Spleen (tissue), 10 donors: ENCODE results near the gene PINLYP. TPM values are rescaled to one million over a fixed set of nuclear protein-coding genes. Genes with fewer than 3 reads are reported as not detected.

Source experiments
- polyA plus RNA-seq, 3 donors: library from polyadenylated mRNA; stranded (reverse); fragments of 200-250 nt; gene quantifications; one replicate each; pipeline ENCODE4 v1.2.1, GENCODE V29; 2013
- total RNA-seq, 7 donors: library from RNA; depleted of rRNA in 3 of 7; stranded (reverse); fragments of >200 nt in 3 of 7; fragmentation: NEBNext Ultra II Directional in 4 of 7; extraction: Animal tissue kit (Norgen Biotek cat#: 25700) in 4 of 7; gene quantifications; one replicate each; pipeline versions ENCODE4 v1.1.0 to v1.2.1, GENCODE V29; 2016 to 2021
- donor health status: healthy with polysubstance abuse.
- donor health status: DM: no; HTN: no; CAD: no; lungs with moderate emphysema.
- donor health status: DM: no; HTN: no; CAD: no.
- donor health status: Bipolar disorder and iron deficiency.
- donor health status: healthy.
- donor health status: DM: no; HTN: no; CAD: no.
- donor health status: DM: yes; HTN: yes; CAD: no.

Gene PINLYP
- total and polyA plus RNA-seq, 10 donors, result 2.0 to 10.5 (median 5.1) TPM

Other genes starting within 250 kb of the PINLYP start
- gene CD177, start 222.1 kb upstream of the PINLYP start, total RNA-seq, result 100 to 1,000 TPM in 4 of 7 donors, 10 to 100 TPM in 3; 27.3 to 354 (median 133) TPM
- 10 to 100 TPM in 1 of 3 donors, 1 to 10 TPM in 2; 2.3 to 13.1 (median 4.5) TPM for gene CD177, start 222.1 kb upstream of the PINLYP start, polyA plus RNA-seq
- gene TEX101, start 160.9 kb upstream of the PINLYP start, total RNA-seq, result not detected
- gene TEX101, start 160.9 kb upstream of the PINLYP start, polyA plus RNA-seq, result not detected
- gene LYPD3, start 110.2 kb upstream of the PINLYP start, total RNA-seq, result 1 to 10 TPM in 6 of 7 donors, under 1 TPM in 1; 0.57 to 2.8 (median 1.4) TPM
- gene LYPD3, start 110.2 kb upstream of the PINLYP start, polyA plus RNA-seq, result 1 to 10 TPM; 1.5 to 1.7 (median 1.6) TPM
- gene PHLDB3, start 71.1 kb upstream of the PINLYP start, total RNA-seq, result 10 to 100 TPM in 5 of 7 donors, 1 to 10 TPM in 2; 8.0 to 23.0 (median 14.8) TPM
- 10 to 100 TPM; 10.4 to 22.8 (median 17.4) TPM for gene PHLDB3, start 71.1 kb upstream of the PINLYP start, polyA plus RNA-seq
- 10 to 100 TPM; 25.3 to 53.4 (median 34.6) TPM for gene ETHE1, start 48.6 kb upstream of the PINLYP start, total RNA-seq
- 10 to 100 TPM; 20.2 to 42.8 (median 35.3) TPM for gene ETHE1, start 48.6 kb upstream of the PINLYP start, polyA plus RNA-seq
- 1 to 10 TPM in 5 of 7 donors, not detected in 2; 1.0 to 4.3 (median 2.4) TPM for gene ZNF575, start 42.6 kb upstream of the PINLYP start, total RNA-seq
- 1 to 10 TPM in 1 of 3 donors, under 1 TPM in 2; 0.82 to 1.9 (median 0.87) TPM for gene ZNF575, start 42.6 kb upstream of the PINLYP start, polyA plus RNA-seq
- 10 to 100 TPM; 23.6 to 32.0 (median 26.0) TPM for gene XRCC1, start 274 bp upstream of the PINLYP start, total RNA-seq
- gene XRCC1, start 274 bp upstream of the PINLYP start, polyA plus RNA-seq, result 10 to 100 TPM; 16.0 to 19.0 (median 16.4) TPM
- gene IRGQ, start 20.3 kb downstream of the PINLYP start, total RNA-seq, result 10 to 100 TPM; 16.5 to 25.9 (median 20.9) TPM
- gene IRGQ, start 20.3 kb downstream of the PINLYP start, polyA plus RNA-seq, result 1 to 10 TPM; 3.1 to 3.9 (median 3.8) TPM
- 10 to 100 TPM in 5 of 7 donors, 1 to 10 TPM in 2; 8.1 to 12.9 (median 11.5) TPM for gene ZNF576, start 20.8 kb downstream of the PINLYP start, total RNA-seq
- gene ZNF576, start 20.8 kb downstream of the PINLYP start, polyA plus RNA-seq, result 10 to 100 TPM in 1 of 3 donors, 1 to 10 TPM in 2; 6.9 to 14.7 (median 9.8) TPM
- under 1 TPM; 0.32 to 0.94 (median 0.40) TPM for gene SRRM5, start 36.3 kb downstream of the PINLYP start, total RNA-seq
- under 1 TPM; 0.26 to 0.54 (median 0.52) TPM for gene SRRM5, start 36.3 kb downstream of the PINLYP start, polyA plus RNA-seq
- gene ZNF428, start 43.8 kb downstream of the PINLYP start, total RNA-seq, result 10 to 100 TPM; 19.9 to 29.4 (median 26.2) TPM
- gene ZNF428, start 43.8 kb downstream of the PINLYP start, polyA plus RNA-seq, result 10 to 100 TPM; 36.0 to 54.7 (median 51.9) TPM
- 1 to 10 TPM; 1.8 to 3.5 (median 2.0) TPM for gene CADM4, start 64.0 kb downstream of the PINLYP start, total RNA-seq
- gene CADM4, start 64.0 kb downstream of the PINLYP start, polyA plus RNA-seq, result 1 to 10 TPM in 2 of 3 donors, under 1 TPM in 1; 0.89 to 4.7 (median 2.2) TPM
- 10 to 100 TPM; 20.3 to 86.4 (median 41.7) TPM for gene PLAUR, start 94.4 kb downstream of the PINLYP start, total RNA-seq
- gene PLAUR, start 94.4 kb downstream of the PINLYP start, polyA plus RNA-seq, result 10 to 100 TPM in 1 of 3 donors, 1 to 10 TPM in 2; 7.3 to 12.0 (median 8.7) TPM
- gene IRGC, start 140.3 kb downstream of the PINLYP start, total RNA-seq, result not detected
- not detected for gene IRGC, start 140.3 kb downstream of the PINLYP start, polyA plus RNA-seq
- 10 to 100 TPM; 30.9 to 65.9 (median 54.6) TPM for gene SMG9, start 179.2 kb downstream of the PINLYP start, total RNA-seq
- gene SMG9, start 179.2 kb downstream of the PINLYP start, polyA plus RNA-seq, result 10 to 100 TPM; 34.0 to 44.8 (median 44.3) TPM
- gene KCNN4, start 205.2 kb downstream of the PINLYP start, total RNA-seq, result 10 to 100 TPM; 14.3 to 24.2 (median 21.3) TPM
- gene KCNN4, start 205.2 kb downstream of the PINLYP start, polyA plus RNA-seq, result 10 to 100 TPM; 25.3 to 77.6 (median 56.1) TPM
- 10 to 100 TPM in 2 of 7 donors, 1 to 10 TPM in 5; 4.2 to 48.1 (median 7.4) TPM for gene LYPD5, start 226.6 kb downstream of the PINLYP start, total RNA-seq
- gene LYPD5, start 226.6 kb downstream of the PINLYP start, polyA plus RNA-seq, result 1 to 10 TPM; 2.1 to 6.6 (median 2.2) TPM